Stomach (tissue), 9 donors: ENCODE data around the gene XPO6. TPM values are rescaled to one million over a fixed set of nuclear protein-coding genes. Genes with fewer than 3 reads are reported as not detected.

ENCODE experiments used
- DNase-seq, 2 donors: peaks; one replicate each; pipeline versions ENCODE4 v3.0.0 to v3.0.0-alpha.2; 2013 to 2019
- H3K27ac ChIP-seq, 5 donors: fragments of 200-600 bp in 4 of 5; sonication (generic) in 4 of 5; one replicate each; pipeline ENCODE4 v1.5.1; 2013 to 2019; ENCODE audit warnings: mild to moderate bottlenecking in 1 of 5, moderate library complexity in 1 of 5
- H3K27me3 ChIP-seq, 3 donors: fragments of 200-600 bp; sonication (generic); one replicate each; pipeline ENCODE4 v1.5.1; 2017 to 2019; ENCODE audit warnings: mixed run types in 1 of 3
- H3K36me3 ChIP-seq, 4 donors: fragments of 200-600 bp; sonication (generic); 1 replicate in 3 of 4; 2 replicates in 1 of 4; pipeline ENCODE4 v1.5.1; 2016 to 2019
- H3K4me1 ChIP-seq, 4 donors: fragments of 200-600 bp; sonication (generic); one replicate each; pipeline ENCODE4 v1.5.1; 2016 to 2019
- H3K4me3 ChIP-seq, 4 donors: fragments of 200-600 bp; sonication (generic) in 3 of 4; one replicate each; pipeline ENCODE4 v1.5.1; 2016 to 2019; ENCODE audit warnings: mild to moderate bottlenecking in 1 of 4
- H3K9me3 ChIP-seq, 4 donors: fragments of 200-600 bp; sonication (generic); one replicate each; pipeline ENCODE4 v1.5.1; 2016 to 2019
- CTCF ChIP-seq, 7 experiments: fragments of 450-650 bp in 4 of 7; fragments of 200-600 bp in 3 of 7; sonication (generic) in 3 of 7; IDR thresholded peaks; one replicate each; pipeline ENCODE4 v1.5.1; 2016 to 2019; ENCODE audit warnings: antibody characterized with exemption in 7 of 7, control low read depth in 2 of 7, mild to moderate bottlenecking in 1 of 7
- EP300 ChIP-seq: sonication (generic); formaldehyde crosslinking; IDR thresholded peaks from one replicate; pipeline ENCODE4 v1.6.1; 2017; ENCODE audit warnings: antibody characterized with exemption
- POLR2A ChIP-seq, 4 donors: fragments of 450-650 bp; IDR thresholded peaks; one replicate each; pipeline ENCODE4 v1.6.1; 2016; ENCODE audit warnings: antibody characterized with exemption in 4 of 4, control low read depth in 2 of 4, mild to moderate bottlenecking in 1 of 4, moderate library complexity in 1 of 4
- POLR2AphosphoS5 ChIP-seq, 3 donors: sonication (generic); formaldehyde crosslinking; IDR thresholded peaks; one replicate each; pipeline ENCODE4 v1.6.1; 2016; ENCODE audit warnings: antibody characterized with exemption in 3 of 3
- WGBS, 5 donors: extraction: QIAGEN DNeasy Blood & Tissue Kit in 3 of 5; methylation state at CpG; one replicate each; pipeline versions ENCODE4 v1.1.5 to v1.1.7; 2013 to 2018; 5-methylcytosine and 5-hydroxymethylcytosine counted together
- intact Hi-C: fragments of 100-400 bp; cut with DNase I; formaldehyde crosslinking; loops from one replicate; pipeline ENCODE4 v1.15.1; 2023; ENCODE audit warnings: low total_unique reads
- polyA plus RNA-seq, 3 donors: library from polyadenylated mRNA; stranded (reverse); fragments of 200-250 nt; gene quantifications; one replicate each; pipeline ENCODE4 v1.2.3, GENCODE V29; 2013
- total RNA-seq, 5 donors: library from RNA; depleted of rRNA; stranded (reverse); fragments of >200 nt; gene quantifications; one replicate each; pipeline versions ENCODE4 v1.1.0 to v1.2.3, GENCODE V29; 2014 to 2016
- donor health status: healthy with polysubstance abuse.
- donor health status: Bipolar disorder and iron deficiency.
- donor health status: healthy.

Gene XPO6
- total and polyA plus RNA-seq, 8 donors: 37.2 to 241 (median 85.2) TPM

- TF ChIP-seq CTCF (IDR thresholded peaks at IDR 0.05) (no peak), POLR2A (IDR thresholded peaks at IDR 0.05) (no peak), EP300 (no peak), POLR2AphosphoS5 (IDR thresholded peaks at IDR 0.05) (no peak)
- no peak for DNase-seq
- Histone ChIP-seq H3K9me3 (no peaks in the 10 kb centered on the region), H3K4me1 (no peaks in the 10 kb centered on the region), H3K27me3 (no peaks in the 10 kb centered on the region), H3K27ac (no peak overlapping the region), H3K36me3 (peaks cover 58 to 83% (median 79%) of the 10 kb centered on the region in 4 donors), H3K4me3 (no peak overlapping the region)
- intact Hi-C loops: no loop called here
- 91 to 95% (median 94%) methylated on average over 19 to 21 of the region's 21 CpGs for WGBS, 5 donors
Observed at GRCh38 chr16:28098171-28098958, 113.4 kb downstream of the XPO6 start.

GRCh38 chr16:28096983-28097899 lies 114.5 kb downstream of the XPO6 start:
- DNase-seq: no peak
- Histone ChIP-seq H3K36me3 (peaks cover 49 to 72% (median 68%) of the 10 kb centered on the region in 4 donors), H3K9me3 (no peaks in the 10 kb centered on the region), H3K27me3 (no peaks in the 10 kb centered on the region), H3K4me3 (no peak overlapping the region), H3K27ac (no peak overlapping the region), H3K4me1 (no peaks in the 10 kb centered on the region)
- WGBS, 5 donors: 76 to 86% (median 83%) methylated on average over 16 to 17 of the region's 17 CpGs
- intact Hi-C loops: no loop called here
- TF ChIP-seq POLR2AphosphoS5 (IDR thresholded peaks at IDR 0.05): no peak
- TF ChIP-seq EP300: no peak
- TF ChIP-seq CTCF (IDR thresholded peaks at IDR 0.05): no peak
- no peak for TF ChIP-seq POLR2A (IDR thresholded peaks at IDR 0.05)

GRCh38 chr16:28093385-28093725 lies 118.4 kb downstream of the XPO6 start:
- no peak overlapping the region for H3K27ac ChIP-seq
- TF ChIP-seq EP300 (no peak), POLR2AphosphoS5 (IDR thresholded peaks at IDR 0.05) (no peak)
- intact Hi-C loops: no loop called here
- peaks cover 15 to 33% (median 29%) of the 10 kb centered on the region in 4 donors for H3K36me3 ChIP-seq
- H3K4me1 ChIP-seq: no peaks in the 10 kb centered on the region
- no peaks in the 10 kb centered on the region for H3K27me3 ChIP-seq
- no peaks in the 10 kb centered on the region for H3K9me3 ChIP-seq
- H3K4me3 ChIP-seq: no peak overlapping the region
- WGBS, 5 donors: 76 to 90% (median 83%) methylated on average over 5 of the region's 5 CpGs
- no peak for DNase-seq

- WGBS, 5 donors: 77 to 86% (median 83%) methylated on average over 17 of the region's 17 CpGs
- DNase-seq: no peak
Observed at GRCh38 chr16:28092721-28093384, 118.9 kb downstream of the XPO6 start.

More at GRCh38 chr16:28092721-28093384, 118.9 kb downstream of the XPO6 start:
- TF ChIP-seq POLR2A (IDR thresholded peaks at IDR 0.05): no peak
- TF ChIP-seq EP300: no peak
- no peak for TF ChIP-seq CTCF (IDR thresholded peaks at IDR 0.05)
- TF ChIP-seq POLR2AphosphoS5 (IDR thresholded peaks at IDR 0.05): no peak
- peaks cover 10 to 28% (median 24%) of the 10 kb centered on the region in 4 donors for H3K36me3 ChIP-seq
- no peaks in the 10 kb centered on the region for H3K9me3 ChIP-seq
- intact Hi-C loops: no loop called here
- no peak overlapping the region for H3K27ac ChIP-seq
- no peak overlapping the region for H3K4me3 ChIP-seq
- no peaks in the 10 kb centered on the region for H3K27me3 ChIP-seq
- no peaks in the 10 kb centered on the region for H3K4me1 ChIP-seq
